Loucy (cell line): ENCODE results near the gene PP2D1.

Source experiments
- H2AFZ ChIP-seq: fragments of 200-600 bp; sonication (generic); 2 replicates; pipeline ENCODE4 v1.6.0; 2016; ENCODE audit warnings: antibody characterized with exemption, mild to moderate bottlenecking, low read length, moderate library complexity
- H3F3A ChIP-seq: fragments of 200-600 bp; 2 replicates; pipeline ENCODE4 v1.6.0; 2016; ENCODE audit warnings: antibody characterized with exemption, low read depth, mild to moderate bottlenecking
- H3K27me3 ChIP-seq: fragments of 200-600 bp; sonication (generic); 2 replicates; pipeline ENCODE4 v1.6.1; 2014; ENCODE audit warnings: low read length, mild to moderate bottlenecking; ENCODE audit not compliant: insufficient read depth, poor library complexity, severe bottlenecking
- H3K36me3 ChIP-seq: fragments of 200-600 bp; sonication (generic); 2 replicates; pipeline ENCODE4 v1.6.1; 2016; ENCODE audit warnings: low read length; ENCODE audit not compliant: insufficient read depth
- H3K4me1 ChIP-seq: fragments of 200-600 bp; sonication (generic); 2 replicates; pipeline ENCODE4 v1.5.1; 2014; ENCODE audit warnings: low read length, mild to moderate bottlenecking; ENCODE audit not compliant: insufficient read depth, poor library complexity, severe bottlenecking
- H3K4me2 ChIP-seq: fragments of 200-600 bp; sonication (generic); 2 replicates; pipeline ENCODE4 v1.6.0; 2014; ENCODE audit warnings: antibody characterized with exemption, low read length, low read depth, mild to moderate bottlenecking; ENCODE audit not compliant: poor library complexity, severe bottlenecking
- H3K4me3 ChIP-seq: fragments of 200-600 bp; sonication (generic); 2 replicates; pipeline ENCODE4 v1.5.1; 2014; ENCODE audit warnings: low read length, mild to moderate bottlenecking, mixed read lengths; ENCODE audit not compliant: poor library complexity, severe bottlenecking
- H3K79me2 ChIP-seq: fragments of 200-600 bp; sonication (generic); 2 replicates; pipeline ENCODE4 v1.6.1; 2014; ENCODE audit warnings: low read length; ENCODE audit not compliant: insufficient read depth
- H3K9ac ChIP-seq: fragments of 200-600 bp; sonication (generic); 2 replicates; pipeline ENCODE4 v1.6.0; 2014; ENCODE audit warnings: mild to moderate bottlenecking, low read depth, low read length, moderate library complexity; ENCODE audit not compliant: poor library complexity, severe bottlenecking
- H3K9me2 ChIP-seq: fragments of 200-600 bp; sonication (generic); replicated peaks from 2 replicates; pipeline ENCODE4 v1.6.1; 2016; ENCODE audit warnings: low read depth, low read length, mixed read lengths
- H3K9me3 ChIP-seq: fragments of 200-600 bp; sonication (generic); 2 replicates; pipeline ENCODE4 v1.6.1; 2014; ENCODE audit warnings: mild to moderate bottlenecking, antibody characterized with exemption, low read length, low read depth; ENCODE audit not compliant: insufficient read depth
- H4K20me1 ChIP-seq: fragments of 200-600 bp; sonication (generic); 2 replicates; pipeline ENCODE4 v1.6.0; 2014; ENCODE audit warnings: antibody characterized with exemption, low read length, mild to moderate bottlenecking; ENCODE audit not compliant: insufficient read depth, poor library complexity, severe bottlenecking
- EZH2phosphoT487 ChIP-seq: fragments of 200-600 bp; IDR thresholded peaks from 2 replicates; pipeline ENCODE4 v1.6.1; 2018; ENCODE audit warnings: antibody characterized with exemption, mild to moderate bottlenecking, moderate library complexity, borderline replicate concordance
- TF ChIP-seq, protein P1 (sequence below): fragments of 200-600 bp; sonication (generic); conservative IDR thresholded peaks from 2 replicates; pipeline ENCODE4 v1.5.1; 2014; ENCODE audit warnings: mild to moderate bottlenecking, antibody characterized with exemption, low read length

PP2D1 gene

GRCh38 chr3:20057612-20058180 is 45.6 kb upstream of the PP2D1 start:
- H3K9me2 ChIP-seq = no peaks in the 10 kb centered on the region
- H3K36me3 ChIP-seq = no peaks in the 10 kb centered on the region
- TF ChIP-seq, protein P1, sequence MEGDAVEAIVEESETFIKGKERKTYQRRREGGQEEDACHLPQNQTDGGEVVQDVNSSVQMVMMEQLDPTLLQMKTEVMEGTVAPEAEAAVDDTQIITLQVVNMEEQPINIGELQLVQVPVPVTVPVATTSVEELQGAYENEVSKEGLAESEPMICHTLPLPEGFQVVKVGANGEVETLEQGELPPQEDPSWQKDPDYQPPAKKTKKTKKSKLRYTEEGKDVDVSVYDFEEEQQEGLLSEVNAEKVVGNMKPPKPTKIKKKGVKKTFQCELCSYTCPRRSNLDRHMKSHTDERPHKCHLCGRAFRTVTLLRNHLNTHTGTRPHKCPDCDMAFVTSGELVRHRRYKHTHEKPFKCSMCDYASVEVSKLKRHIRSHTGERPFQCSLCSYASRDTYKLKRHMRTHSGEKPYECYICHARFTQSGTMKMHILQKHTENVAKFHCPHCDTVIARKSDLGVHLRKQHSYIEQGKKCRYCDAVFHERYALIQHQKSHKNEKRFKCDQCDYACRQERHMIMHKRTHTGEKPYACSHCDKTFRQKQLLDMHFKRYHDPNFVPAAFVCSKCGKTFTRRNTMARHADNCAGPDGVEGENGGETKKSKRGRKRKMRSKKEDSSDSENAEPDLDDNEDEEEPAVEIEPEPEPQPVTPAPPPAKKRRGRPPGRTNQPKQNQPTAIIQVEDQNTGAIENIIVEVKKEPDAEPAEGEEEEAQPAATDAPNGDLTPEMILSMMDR = no peak
- no peak for TF ChIP-seq EZH2phosphoT487
- no peak overlapping the region for H3K9ac ChIP-seq
- H3K4me2 ChIP-seq = no peak overlapping the region
- H3K4me3 ChIP-seq = no peak overlapping the region
- no peak overlapping the region for H2AFZ ChIP-seq
- H4K20me1 ChIP-seq = peaks cover 3% of the 10 kb centered on the region
- H3K4me1 ChIP-seq = peaks cover 30% of the 10 kb centered on the region
- H3K27me3 ChIP-seq = no peaks in the 10 kb centered on the region
- no peaks in the 10 kb centered on the region for H3K9me3 ChIP-seq
- H3F3A ChIP-seq = no peaks in the 10 kb centered on the region; the same call in 1 of the 2 replicates
- peaks cover 32% of the 10 kb centered on the region for H3K79me2 ChIP-seq

- no peak overlapping the region for H3K9ac ChIP-seq
- no peak overlapping the region for H3K4me3 ChIP-seq
- H3F3A ChIP-seq = no peaks in the 10 kb centered on the region; the same call in 1 of the 2 replicates
- no peaks in the 10 kb centered on the region for H3K36me3 ChIP-seq
- no peaks in the 10 kb centered on the region for H3K9me2 ChIP-seq
- TF ChIP-seq, protein P1 = no peak
- no peak for TF ChIP-seq EZH2phosphoT487
- no peak overlapping the region for H2AFZ ChIP-seq
- H3K9me3 ChIP-seq = no peaks in the 10 kb centered on the region
- peaks cover 3% of the 10 kb centered on the region for H4K20me1 ChIP-seq
- H3K4me1 ChIP-seq = peaks cover 30% of the 10 kb centered on the region
- H3K79me2 ChIP-seq = peaks cover 29% of the 10 kb centered on the region
- no peak overlapping the region for H3K4me2 ChIP-seq
- H3K27me3 ChIP-seq = no peaks in the 10 kb centered on the region
Observed at GRCh38 chr3:20056725-20057611, 44.9 kb upstream of the PP2D1 start.

DNA sequence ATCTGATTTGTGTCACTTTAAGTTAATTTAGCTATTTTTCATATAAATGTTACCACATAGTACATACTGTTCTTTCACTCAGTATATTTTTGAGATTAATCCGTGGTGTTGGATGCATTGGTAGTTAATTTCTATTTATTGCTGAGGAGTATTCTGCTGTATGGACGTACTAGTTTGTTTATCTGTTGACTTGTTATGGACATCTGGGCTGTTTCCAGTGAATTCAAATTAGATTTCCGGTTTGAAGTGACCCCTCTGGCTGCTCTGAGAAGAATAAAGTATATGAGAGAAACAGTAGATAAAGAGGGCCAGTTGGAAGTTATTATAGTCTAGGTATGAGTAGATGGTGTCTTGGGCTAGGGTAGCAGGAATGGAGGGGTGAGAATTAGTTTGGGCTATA is 43.8 kb upstream of the PP2D1 start:
- no peaks in the 10 kb centered on the region for H3K27me3 ChIP-seq
- no peak overlapping the region for H2AFZ ChIP-seq
- no peaks in the 10 kb centered on the region for H3K9me2 ChIP-seq
- peaks cover 28% of the 10 kb centered on the region for H3K4me1 ChIP-seq
- TF ChIP-seq, protein P1 = no peak
- no peak for TF ChIP-seq EZH2phosphoT487
- peak overlapping the region; percentile 42 for H3K4me2 ChIP-seq
- no peaks in the 10 kb centered on the region; the same call in 1 of the 2 replicates for H3F3A ChIP-seq
- H3K4me3 ChIP-seq = no peak overlapping the region
- H3K9ac ChIP-seq = no peak overlapping the region
- H4K20me1 ChIP-seq = peaks cover 5% of the 10 kb centered on the region
- no peaks in the 10 kb centered on the region for H3K9me3 ChIP-seq
- no peaks in the 10 kb centered on the region for H3K36me3 ChIP-seq
- H3K79me2 ChIP-seq = peaks cover 29% of the 10 kb centered on the region
